Measurements from ENCODE around the gene FIGN.

FIGN gene

DNA sequence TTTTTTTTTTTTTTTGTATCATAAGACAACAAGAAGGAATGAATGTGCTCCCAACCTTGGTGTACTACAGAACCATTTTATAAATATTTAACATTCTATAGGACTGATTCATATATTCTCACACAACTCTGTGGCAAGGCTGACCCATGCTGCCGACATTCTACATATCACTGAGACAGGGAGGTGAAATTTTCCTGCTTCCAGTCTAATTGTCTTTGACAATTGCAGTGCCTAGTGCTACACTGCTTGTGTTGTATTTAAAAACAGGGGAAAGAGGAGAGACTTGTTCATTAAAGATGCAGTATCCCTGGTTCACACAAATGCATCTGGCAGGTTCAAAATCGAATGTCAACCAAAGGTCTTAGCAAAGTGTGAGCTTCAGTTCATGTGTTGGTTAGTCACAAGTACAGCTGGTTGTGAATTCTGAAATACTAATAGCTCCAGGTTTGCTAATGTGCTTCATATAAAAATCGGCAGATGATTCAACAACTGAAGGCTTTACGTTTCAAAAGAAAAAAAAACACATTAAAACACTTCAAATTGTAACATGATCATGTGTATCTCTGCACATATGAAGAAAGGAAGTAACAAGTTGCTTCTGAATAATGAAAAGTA lies 130.8 kb downstream of the FIGN start:
- H3K4me3 ChIP-seq (replicated peaks; ENCODE audit: low read depth, low read length): no peak overlapping the region
- no peaks in the 10 kb centered on the region for H3K27me3 ChIP-seq (replicated peaks; ENCODE audit: control insufficient read depth, insufficient read depth, low read length)
- no peak for DNase-seq (ENCODE audit: extremely low read depth, insufficient read length)

GRCh38 chr2:163602196-163602595 lies 133.6 kb downstream of the FIGN start:
- Histone ChIP-seq H3K36me3 (ENCODE audit: control insufficient read depth, insufficient read depth, low read length) (no peaks in the 10 kb centered on the region), H3K4me3 (replicated peaks; ENCODE audit: low read depth, low read length) (no peak overlapping the region), H3K27me3 (replicated peaks; ENCODE audit: control insufficient read depth, insufficient read depth, low read length) (no peaks in the 10 kb centered on the region)
- DNase-seq (ENCODE audit: extremely low read depth, insufficient read length): no peak
- TF ChIP-seq, protein P1, sequence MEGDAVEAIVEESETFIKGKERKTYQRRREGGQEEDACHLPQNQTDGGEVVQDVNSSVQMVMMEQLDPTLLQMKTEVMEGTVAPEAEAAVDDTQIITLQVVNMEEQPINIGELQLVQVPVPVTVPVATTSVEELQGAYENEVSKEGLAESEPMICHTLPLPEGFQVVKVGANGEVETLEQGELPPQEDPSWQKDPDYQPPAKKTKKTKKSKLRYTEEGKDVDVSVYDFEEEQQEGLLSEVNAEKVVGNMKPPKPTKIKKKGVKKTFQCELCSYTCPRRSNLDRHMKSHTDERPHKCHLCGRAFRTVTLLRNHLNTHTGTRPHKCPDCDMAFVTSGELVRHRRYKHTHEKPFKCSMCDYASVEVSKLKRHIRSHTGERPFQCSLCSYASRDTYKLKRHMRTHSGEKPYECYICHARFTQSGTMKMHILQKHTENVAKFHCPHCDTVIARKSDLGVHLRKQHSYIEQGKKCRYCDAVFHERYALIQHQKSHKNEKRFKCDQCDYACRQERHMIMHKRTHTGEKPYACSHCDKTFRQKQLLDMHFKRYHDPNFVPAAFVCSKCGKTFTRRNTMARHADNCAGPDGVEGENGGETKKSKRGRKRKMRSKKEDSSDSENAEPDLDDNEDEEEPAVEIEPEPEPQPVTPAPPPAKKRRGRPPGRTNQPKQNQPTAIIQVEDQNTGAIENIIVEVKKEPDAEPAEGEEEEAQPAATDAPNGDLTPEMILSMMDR (IDR thresholded peaks at IDR 0.05; ENCODE audit: insufficient read depth, low read length, poor library complexity, severe bottlenecking): no peak

More for the DNA sequence above, 130.8 kb downstream of the FIGN start:
- TF ChIP-seq, protein P1 (IDR thresholded peaks at IDR 0.05; ENCODE audit: insufficient read depth, low read length, poor library complexity, severe bottlenecking): no peak
- no peaks in the 10 kb centered on the region for H3K36me3 ChIP-seq (ENCODE audit: control insufficient read depth, insufficient read depth, low read length)

- no peaks in the 10 kb centered on the region for H3K36me3 ChIP-seq (ENCODE audit: control insufficient read depth, insufficient read depth, low read length)
- DNase-seq (ENCODE audit: extremely low read depth, insufficient read length): no peak
- TF ChIP-seq, protein P1 (IDR thresholded peaks at IDR 0.05; ENCODE audit: insufficient read depth, low read length, poor library complexity, severe bottlenecking): no peak
- H3K27me3 ChIP-seq (replicated peaks; ENCODE audit: control insufficient read depth, insufficient read depth, low read length): no peaks in the 10 kb centered on the region
- H3K4me3 ChIP-seq (replicated peaks; ENCODE audit: low read depth, low read length): no peak overlapping the region
These were observed 134.4 kb downstream of the FIGN start for GRCh38 chr2:163601377-163601776.

DNA sequence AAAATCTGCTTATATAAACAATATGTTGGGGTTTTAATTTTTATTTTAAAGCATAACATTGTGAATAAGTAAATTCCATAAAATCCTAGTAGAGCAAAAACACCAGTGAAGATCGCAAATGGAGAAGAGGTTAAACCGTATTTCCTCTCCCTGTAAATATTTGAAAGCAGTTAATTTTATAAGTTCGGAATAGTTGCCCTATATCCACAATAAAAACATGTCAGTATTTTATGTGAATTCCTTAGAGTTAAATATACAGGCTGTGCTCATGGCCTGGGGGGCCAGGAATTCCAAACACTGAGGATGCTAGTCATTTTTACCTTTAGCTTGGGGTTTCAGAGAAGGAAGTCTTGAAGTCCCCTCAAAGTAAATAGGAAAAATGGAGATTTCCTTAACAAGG lies 135.0 kb downstream of the FIGN start:
- Histone ChIP-seq H3K4me3 (replicated peaks; ENCODE audit: low read depth, low read length) (no peak overlapping the region), H3K36me3 (ENCODE audit: control insufficient read depth, insufficient read depth, low read length) (no peaks in the 10 kb centered on the region), H3K27me3 (replicated peaks; ENCODE audit: control insufficient read depth, insufficient read depth, low read length) (no peaks in the 10 kb centered on the region)
- no peak for DNase-seq (ENCODE audit: extremely low read depth, insufficient read length)
- TF ChIP-seq, protein P1 (IDR thresholded peaks at IDR 0.05; ENCODE audit: insufficient read depth, low read length, poor library complexity, severe bottlenecking): no peak

- no peak for DNase-seq (ENCODE audit: extremely low read depth, insufficient read length)
- no peaks in the 10 kb centered on the region for H3K27me3 ChIP-seq (replicated peaks; ENCODE audit: control insufficient read depth, insufficient read depth, low read length)
- H3K36me3 ChIP-seq (ENCODE audit: control insufficient read depth, insufficient read depth, low read length): no peaks in the 10 kb centered on the region
- TF ChIP-seq, protein P1 (IDR thresholded peaks at IDR 0.05; ENCODE audit: insufficient read depth, low read length, poor library complexity, severe bottlenecking): no peak
- no peak overlapping the region for H3K4me3 ChIP-seq (replicated peaks; ENCODE audit: low read depth, low read length)
These were observed 140.8 kb downstream of the FIGN start for GRCh38 chr2:163595028-163595427.

- H3K27me3 ChIP-seq (replicated peaks; ENCODE audit: control insufficient read depth, insufficient read depth, low read length): no peaks in the 10 kb centered on the region
- no peak for DNase-seq (ENCODE audit: extremely low read depth, insufficient read length)
- no peak overlapping the region for H3K4me3 ChIP-seq (replicated peaks; ENCODE audit: low read depth, low read length)
- H3K36me3 ChIP-seq (ENCODE audit: control insufficient read depth, insufficient read depth, low read length): no peaks in the 10 kb centered on the region
- TF ChIP-seq, protein P1 (IDR thresholded peaks at IDR 0.05; ENCODE audit: insufficient read depth, low read length, poor library complexity, severe bottlenecking): no peak
These were observed 141.3 kb downstream of the FIGN start for GRCh38 chr2:163594497-163594896.

Measured in GM06990 (cell line).